HG03354 (cell line): Measurements from ENCODE around the gene ELMO1.

Experiments used
- ATAC-seq: cut with Tn5 transposase; IDR thresholded peaks from one replicate; pipeline ENCODE4 v1.9.1; 2021; ENCODE audit warnings: mild to moderate bottlenecking; ENCODE audit not compliant: unreplicated experiment, poor library complexity, severe bottlenecking

The ELMO1 gene

GRCh38 chr7:37448636-37449361, at the start of gene ELMO1:
TSS of gene ELMO1 (minus strand) at chr7:37448864. CDS start at chr7:37342690, 106,174 bp downstream.
- ATAC-seq: peak; percentile 96

- ATAC-seq: no peak
Measured at GRCh38 chr7:37497576-37497975, 48.9 kb upstream of the ELMO1 start.

- ATAC-seq: no peak
Measured at GRCh38 chr7:37495574-37496184, 47.0 kb upstream of the ELMO1 start.

- ATAC-seq: no peak
Measured at GRCh38 chr7:37494926-37495325, 46.3 kb upstream of the ELMO1 start.

GRCh38 chr7:37493810-37494209, 45.1 kb upstream of the ELMO1 start:
- ATAC-seq: no peak

GRCh38 chr7:37493123-37493522, 44.5 kb upstream of the ELMO1 start:
- ATAC-seq: no peak

GRCh38 chr7:37491919-37492694, 43.4 kb upstream of the ELMO1 start:
- no peak for ATAC-seq

- ATAC-seq: no peak
Measured at GRCh38 chr7:37489703-37490102, 41.0 kb upstream of the ELMO1 start.

- no peak for ATAC-seq
Measured at GRCh38 chr7:37488163-37488764, 39.6 kb upstream of the ELMO1 start.

- ATAC-seq: no peak
Measured at GRCh38 chr7:37484426-37485073, 35.9 kb upstream of the ELMO1 start.

- ATAC-seq: no peak
Measured at GRCh38 chr7:37483627-37484026, 35.0 kb upstream of the ELMO1 start.

- ATAC-seq: no peak
Measured at GRCh38 chr7:37482953-37483352, 34.3 kb upstream of the ELMO1 start.

- no peak for ATAC-seq
Measured at GRCh38 chr7:37482505-37482904, 33.8 kb upstream of the ELMO1 start.

- ATAC-seq: no peak
Measured at GRCh38 chr7:37481722-37482288, 33.1 kb upstream of the ELMO1 start.

- no peak for ATAC-seq
Measured at GRCh38 chr7:37481154-37481553, 32.5 kb upstream of the ELMO1 start.

GRCh38 chr7:37480041-37481031, 31.7 kb upstream of the ELMO1 start:
- ATAC-seq: no peak

GRCh38 chr7:37476881-37477450, 28.3 kb upstream of the ELMO1 start:
- ATAC-seq: no peak

- ATAC-seq: no peak
Measured at GRCh38 chr7:37476428-37476827, 27.8 kb upstream of the ELMO1 start.
